SK-MEL-5 (cell line): ENCODE measurements around the gene HYOU1. TPM values are rescaled to one million over a fixed set of nuclear protein-coding genes. Genes with fewer than 3 reads are reported as not detected.
"Not testable (repeated sequence)": the region's sequence is repeated elsewhere in the genome, so short reads cannot be mapped to it uniquely, and the experiment has no call there.

Experiments used
- DNase-seq: peaks from one replicate; pipeline ENCODE4 v3.0.0-alpha.2; 2016; ENCODE audit warnings: low read depth, low spot score
- in situ Hi-C: cut with HindIII; loops from 2 replicates; pipeline ENCODE4 v1.10.0; 2016; ENCODE audit warnings: low sequenced_read_pairs, high pct_unique_total_duplicates, low pct_unique_long_range_greater_than_20kb
- polyA plus RNA-seq, 2 experiments: library from polyadenylated mRNA; depleted of rRNA; stranded (reverse); fragments of >200 nt; gene quantifications; 2 replicates each; pipeline ENCODE4 v1.2.3, GENCODE V29; 2015
- total RNA-seq: library from RNA; depleted of rRNA; stranded (reverse); fragments of >200 nt; shearing (Covaris generic); gene quantifications from 2 replicates; pipeline ENCODE4 v1.2.3, GENCODE V29; 2014; rRNA removed

HYOU1 gene
- total RNA-seq = 189 and 191 TPM in 2 replicates
- 201 and 246 TPM in 2 replicates for polyA plus RNA-seq (2015; cell fraction: cytosol; rRNA removed)
- 63.1 and 69.0 TPM in 2 replicates for polyA plus RNA-seq (2015; cell fraction: nucleus; rRNA removed)

DNA sequence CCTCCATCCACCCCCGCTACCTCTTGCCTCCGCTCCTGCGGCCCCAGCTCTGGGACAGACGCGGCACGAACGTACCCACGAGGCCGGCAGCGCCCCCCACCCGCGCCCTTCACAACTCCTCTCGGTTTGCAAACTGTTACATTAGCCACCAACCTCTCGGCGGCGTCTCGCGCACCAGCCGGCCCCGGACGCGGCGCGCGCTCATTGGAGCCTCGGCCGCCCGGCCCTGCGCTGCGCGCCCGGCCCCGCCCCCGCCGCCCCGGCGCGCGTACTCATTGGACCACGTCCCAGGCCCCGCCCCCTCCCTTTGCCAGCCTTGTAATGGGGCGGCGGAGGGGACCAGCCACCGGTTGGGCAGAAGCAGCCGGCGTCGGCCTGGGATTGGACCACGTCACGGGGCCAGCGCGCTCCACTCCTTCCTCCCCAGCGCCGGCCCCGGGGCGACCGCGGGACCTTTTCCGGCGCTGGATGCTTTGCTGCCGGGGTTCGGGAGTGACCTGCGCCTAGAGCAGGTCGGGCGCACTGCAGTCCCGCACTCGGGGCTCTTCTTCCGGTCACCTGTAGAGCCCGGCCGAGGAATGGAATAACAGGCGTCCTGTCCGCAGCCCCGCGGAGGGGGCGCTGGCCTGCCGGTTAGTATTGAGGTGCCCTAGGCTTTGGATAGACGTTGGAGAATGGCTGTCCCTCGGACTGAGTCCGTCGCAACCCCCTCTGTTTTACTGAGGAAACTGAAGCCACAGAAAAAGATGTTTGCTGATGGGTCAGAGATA lies at the start of gene HYOU1:
TSS of gene HYOU1 (minus strand) at position 206 of the 770 bp plus-strand sequence. CDS start 1,045 bp downstream, outside the sequence.
- peak; percentile 92 for DNase-seq
- in situ Hi-C loops = no loop called here

DNA sequence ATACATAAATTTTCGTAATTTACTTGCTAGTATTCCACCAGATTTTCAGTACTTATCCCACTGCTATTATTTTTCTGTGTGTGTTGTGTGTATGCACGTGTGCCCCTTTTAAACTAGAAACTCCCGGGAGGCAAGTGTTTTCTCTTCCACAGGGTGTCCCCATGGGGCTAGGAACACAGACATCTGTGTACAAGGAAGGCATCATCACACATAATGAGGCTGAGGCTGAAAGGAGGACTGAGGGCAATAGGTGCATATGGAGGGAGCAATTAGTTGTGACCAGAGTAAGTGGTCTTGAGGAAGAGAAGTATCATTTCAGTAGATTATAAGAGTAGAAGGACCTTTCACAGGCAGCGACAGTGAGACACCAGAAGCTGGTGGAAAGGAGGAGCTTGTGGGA lies 46.8 kb upstream of the HYOU1 start:
- DNase-seq = peak; percentile 21
- in situ Hi-C loops = no loop called here

- DNase-seq, in situ Hi-C loops: not testable (repeated sequence)
These were observed 46.2 kb upstream of the HYOU1 start for GRCh38 chr11:119103161-119103664.

GRCh38 chr11:119101759-119102423 lies 44.9 kb upstream of the HYOU1 start, which contains the start of gene DPAGT1:
Gene DPAGT1, minus strand, starts transcription at chr11:119101853. Its CDS starts 198 bp downstream, at chr11:119101655.
- in situ Hi-C loops = no loop called here
- DNase-seq = peak; percentile 96

DNA sequence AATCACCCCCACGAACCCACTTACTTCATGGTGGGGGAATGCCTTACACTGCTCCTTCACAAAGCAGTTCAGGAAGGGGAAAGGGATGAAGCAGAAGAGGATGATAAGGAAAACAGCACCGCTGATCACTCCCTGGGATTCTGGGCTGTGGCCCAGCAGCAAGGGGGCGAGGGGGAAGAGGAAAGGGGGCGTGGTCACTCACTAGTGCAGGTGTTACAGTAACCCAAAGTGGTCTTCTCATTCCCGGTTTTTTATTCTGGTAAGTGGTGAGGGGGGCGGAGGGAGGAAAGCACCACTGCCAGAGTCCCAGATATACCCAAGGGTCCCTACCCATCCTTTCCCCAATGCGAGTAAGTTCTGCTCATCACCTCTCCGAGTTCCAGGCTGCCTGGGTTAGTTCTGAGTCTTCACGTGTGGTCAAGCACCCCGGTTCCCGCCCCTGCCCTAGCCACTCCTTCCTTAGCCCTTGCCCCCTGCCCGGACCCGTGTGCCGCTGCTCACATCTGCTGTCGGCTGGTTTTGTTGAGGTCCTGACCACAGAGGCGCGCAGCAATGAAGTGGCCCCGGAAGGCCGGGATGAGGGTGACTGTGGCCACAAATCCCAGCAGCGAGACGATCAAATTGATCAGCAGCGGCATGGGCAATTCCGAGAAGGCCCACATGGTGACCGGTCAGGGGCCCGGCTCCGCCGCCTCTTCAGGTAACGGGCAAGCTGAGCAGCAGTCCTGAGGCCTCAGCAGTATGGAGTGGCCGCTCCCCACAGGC lies 44.2 kb upstream of the HYOU1 start:
- no peak for DNase-seq
- in situ Hi-C loops = no loop called here

- peak; percentile 71 for DNase-seq
- in situ Hi-C loops = no loop called here
These were observed 43.4 kb upstream of the HYOU1 start for GRCh38 chr11:119100246-119100970.

DNA sequence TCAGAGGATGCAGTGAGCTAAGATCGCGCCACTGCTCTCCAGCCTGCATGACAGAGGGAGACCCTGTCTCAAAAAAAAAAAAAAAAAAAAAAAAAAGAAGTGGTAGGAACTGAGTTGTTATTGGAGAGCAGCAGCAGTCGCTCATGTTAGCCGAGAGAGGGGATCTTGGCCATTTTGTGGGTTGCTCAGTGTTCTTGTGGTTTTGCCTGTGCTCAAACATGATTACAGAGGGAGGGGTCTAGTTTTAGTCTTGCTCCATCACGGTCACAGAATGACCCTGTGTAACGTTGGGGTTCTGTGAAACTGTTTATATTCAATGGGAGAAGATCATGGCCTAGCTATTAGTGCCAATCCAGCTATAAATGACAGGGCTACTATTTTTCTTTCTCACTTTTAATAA lies 42.7 kb upstream of the HYOU1 start:
- DNase-seq = no peak
- in situ Hi-C loops = no loop called here

GRCh38 chr11:119095066-119095880 lies 38.3 kb upstream of the HYOU1 start:
- in situ Hi-C loops = no loop called here
- peak; percentile 99 for DNase-seq

GRCh38 chr11:119094816-119095065 lies 37.7 kb upstream of the HYOU1 start:
- in situ Hi-C loops = no loop called here
- DNase-seq = peak; percentile 68

DNA sequence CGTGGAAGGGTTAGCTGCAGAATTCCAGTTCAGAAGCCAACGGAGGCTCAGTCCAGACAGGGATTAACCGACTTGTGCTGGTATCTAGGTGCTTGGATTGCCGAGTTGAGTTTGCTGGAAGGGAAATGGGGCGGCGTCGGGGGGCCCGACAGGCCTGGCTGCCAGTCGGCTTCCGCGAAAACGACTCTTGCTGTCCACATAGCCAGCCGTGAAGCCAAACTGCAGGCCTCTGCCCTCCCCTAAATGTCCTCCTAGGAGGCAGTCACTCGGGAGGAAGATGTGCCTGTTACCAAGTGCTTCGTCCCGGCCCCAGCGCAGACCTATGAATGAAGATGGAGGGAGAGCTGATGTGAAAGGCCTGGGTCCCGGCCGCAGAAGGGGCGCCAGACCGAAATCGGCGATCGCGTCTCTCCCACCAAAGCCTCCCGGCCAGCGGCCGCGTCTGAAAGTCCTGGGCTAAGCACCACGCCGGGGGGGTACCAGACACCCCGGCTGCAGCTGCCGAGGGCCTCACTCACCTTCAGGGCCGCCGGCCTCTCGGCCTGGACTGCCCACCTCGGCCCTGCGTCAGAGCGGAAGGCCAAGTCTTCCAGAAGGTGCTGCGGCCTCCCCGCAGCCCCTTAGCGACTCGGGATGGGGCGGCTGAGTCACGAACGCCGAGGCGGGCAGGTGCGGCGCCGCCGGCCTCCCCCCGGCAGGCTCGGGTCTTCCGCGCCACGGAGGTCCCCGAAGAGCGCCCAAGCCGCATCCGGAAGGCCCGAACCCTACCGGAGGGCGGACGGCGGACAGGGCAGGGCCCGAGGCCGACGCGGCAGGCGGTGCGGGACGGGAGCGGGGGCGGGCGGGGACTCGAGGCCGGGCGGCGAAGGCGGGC lies 37.2 kb upstream of the HYOU1 start:
- in situ Hi-C loops = no loop called here
- no peak for DNase-seq

DNA sequence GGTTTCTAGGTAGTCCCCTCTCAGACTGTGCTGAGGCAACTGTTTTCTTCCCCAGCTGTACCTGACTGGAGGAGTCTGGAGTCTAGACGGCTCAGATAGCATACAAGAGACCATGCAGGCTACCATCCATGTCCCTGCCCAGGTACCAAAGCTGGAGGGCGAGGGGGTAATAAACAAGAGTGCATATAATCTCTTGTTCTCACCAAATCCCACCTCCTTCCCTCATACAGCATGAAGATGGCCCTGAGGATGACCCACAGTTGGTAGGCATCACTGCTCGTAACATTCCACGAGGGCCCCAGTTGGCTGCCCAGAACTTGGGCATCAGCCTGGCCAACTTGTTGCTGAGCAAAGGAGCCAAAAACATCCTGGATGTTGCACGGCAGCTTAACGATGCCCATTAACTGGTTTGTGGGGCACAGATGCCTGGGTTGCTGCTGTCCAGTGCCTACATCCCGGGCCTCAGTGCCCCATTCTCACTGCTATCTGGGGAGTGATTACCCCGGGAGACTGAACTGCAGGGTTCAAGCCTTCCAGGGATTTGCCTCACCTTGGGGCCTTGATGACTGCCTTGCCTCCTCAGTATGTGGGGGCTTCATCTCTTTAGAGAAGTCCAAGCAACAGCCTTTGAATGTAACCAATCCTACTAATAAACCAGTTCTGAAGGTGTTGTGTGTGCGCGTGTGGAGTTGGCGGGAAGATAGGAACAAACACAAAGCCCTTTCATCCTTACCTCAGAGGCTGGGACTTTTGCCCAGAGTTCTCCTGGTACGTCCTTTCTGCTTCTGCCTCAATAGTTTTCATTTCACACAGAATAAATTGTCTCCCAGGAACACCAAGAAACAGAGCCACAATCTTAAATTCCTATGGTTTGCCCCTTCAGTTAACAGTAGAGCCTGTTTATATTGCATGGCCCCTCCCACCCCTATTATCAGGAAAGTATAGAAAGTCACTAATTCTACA lies 36.2 kb upstream of the HYOU1 start:
- in situ Hi-C loops = no loop called here
- no peak for DNase-seq

DNA sequence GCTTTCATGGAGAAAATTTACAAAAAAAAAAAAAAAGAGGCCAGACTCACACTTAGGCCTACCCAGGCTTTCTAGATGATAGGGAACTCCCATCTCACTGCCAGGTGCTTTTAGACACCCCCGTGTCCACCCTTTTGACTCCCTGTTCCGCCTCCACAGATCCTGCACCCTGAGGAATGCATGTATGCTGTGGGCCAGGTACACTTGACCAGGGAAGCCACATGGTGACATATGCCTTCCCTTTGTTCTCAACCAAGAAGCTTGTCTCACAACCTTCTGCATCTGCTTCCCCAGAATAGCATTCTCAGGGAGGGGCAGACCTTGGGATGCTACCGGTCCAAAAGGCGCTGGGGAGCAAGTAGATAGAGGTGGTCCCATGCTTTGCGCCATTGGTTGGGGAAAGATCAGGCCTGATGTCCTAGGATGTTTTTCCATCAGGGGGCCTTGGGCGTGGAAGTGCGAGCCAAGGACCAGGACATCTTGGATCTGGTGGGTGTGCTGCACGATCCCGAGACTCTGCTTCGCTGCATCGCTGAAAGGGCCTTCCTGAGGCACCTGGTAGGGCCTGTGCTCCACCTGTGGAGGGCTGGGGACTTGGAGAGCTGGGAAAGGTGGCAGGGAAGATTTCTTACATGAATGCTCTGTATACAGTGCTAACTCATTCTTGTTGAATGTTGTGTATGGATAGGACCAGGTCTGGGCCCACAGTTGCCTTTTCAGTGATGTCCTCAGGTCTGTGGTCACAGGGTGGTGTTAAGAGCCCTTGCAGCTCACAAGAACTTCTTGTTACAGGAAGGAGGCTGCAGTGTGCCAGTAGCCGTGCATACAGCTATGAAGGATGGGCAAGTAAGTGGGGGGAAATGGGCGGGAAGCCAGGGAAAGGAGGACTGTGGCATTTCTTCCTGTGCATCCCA lies 35.2 kb upstream of the HYOU1 start:
- no peak for DNase-seq

GRCh38 chr11:119091178-119091577 lies 34.2 kb upstream of the HYOU1 start:
- DNase-seq = no peak
- in situ Hi-C loops = no loop called here

More for the DNA sequence above, 35.2 kb upstream of the HYOU1 start:
- in situ Hi-C loops = no loop called here

DNA sequence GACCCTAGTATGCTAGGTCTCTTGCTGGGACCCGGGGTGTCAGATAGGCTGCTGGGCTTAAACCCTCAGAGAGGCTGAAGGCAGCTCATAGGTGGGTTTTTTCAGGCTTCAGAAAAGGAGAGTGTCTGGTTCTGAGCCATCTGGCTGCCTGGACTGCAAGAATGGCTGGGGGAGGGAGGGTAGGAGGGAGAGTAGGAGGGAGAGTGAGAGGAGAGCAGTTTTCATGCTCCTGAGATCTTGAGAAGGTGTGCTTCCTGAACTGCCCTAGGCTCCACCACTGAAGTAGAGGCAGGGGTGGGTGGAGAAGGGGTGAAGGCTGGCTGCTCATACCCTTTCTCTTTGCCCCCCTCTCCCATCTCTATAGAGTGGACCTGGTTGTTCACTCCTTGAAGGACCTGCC lies 32.3 kb upstream of the HYOU1 start:
- in situ Hi-C loops = no loop called here

More for the DNA sequence above, 32.3 kb upstream of the HYOU1 start:
- DNase-seq = no peak
